ENCODE data around the gene LYSMD2.

DNA sequence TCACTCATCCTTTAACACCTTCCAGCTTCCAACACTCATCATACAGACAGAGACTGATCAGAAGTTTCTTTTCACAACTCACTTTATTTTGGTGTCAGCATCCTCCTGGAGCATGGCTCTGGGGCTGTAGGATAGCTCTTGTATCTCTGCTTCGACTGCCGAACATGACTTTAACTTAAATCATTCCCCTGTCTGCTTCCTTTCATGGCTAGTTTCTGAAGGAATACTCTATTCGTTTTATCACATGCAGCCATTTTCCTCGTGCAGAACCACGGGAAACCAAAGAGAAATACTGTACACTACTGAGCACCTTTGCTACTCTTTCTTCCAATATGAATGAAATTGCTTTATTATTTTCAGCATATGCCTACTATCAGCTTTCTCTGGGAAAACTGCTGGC is 11.9 kb upstream of the LYSMD2 start:
- TF ChIP-seq, protein P1, sequence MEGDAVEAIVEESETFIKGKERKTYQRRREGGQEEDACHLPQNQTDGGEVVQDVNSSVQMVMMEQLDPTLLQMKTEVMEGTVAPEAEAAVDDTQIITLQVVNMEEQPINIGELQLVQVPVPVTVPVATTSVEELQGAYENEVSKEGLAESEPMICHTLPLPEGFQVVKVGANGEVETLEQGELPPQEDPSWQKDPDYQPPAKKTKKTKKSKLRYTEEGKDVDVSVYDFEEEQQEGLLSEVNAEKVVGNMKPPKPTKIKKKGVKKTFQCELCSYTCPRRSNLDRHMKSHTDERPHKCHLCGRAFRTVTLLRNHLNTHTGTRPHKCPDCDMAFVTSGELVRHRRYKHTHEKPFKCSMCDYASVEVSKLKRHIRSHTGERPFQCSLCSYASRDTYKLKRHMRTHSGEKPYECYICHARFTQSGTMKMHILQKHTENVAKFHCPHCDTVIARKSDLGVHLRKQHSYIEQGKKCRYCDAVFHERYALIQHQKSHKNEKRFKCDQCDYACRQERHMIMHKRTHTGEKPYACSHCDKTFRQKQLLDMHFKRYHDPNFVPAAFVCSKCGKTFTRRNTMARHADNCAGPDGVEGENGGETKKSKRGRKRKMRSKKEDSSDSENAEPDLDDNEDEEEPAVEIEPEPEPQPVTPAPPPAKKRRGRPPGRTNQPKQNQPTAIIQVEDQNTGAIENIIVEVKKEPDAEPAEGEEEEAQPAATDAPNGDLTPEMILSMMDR (IDR thresholded peaks at IDR 0.05) = no peak
- TF ChIP-seq POLR2A (IDR thresholded peaks at IDR 0.05) = no peak

Data from thyroid gland (tissue), 4 donors.